Myocyte (in vitro differentiated cells): ENCODE results near the gene SLC25A11. TPM values are rescaled to one million over a fixed set of nuclear protein-coding genes. Genes with fewer than 3 reads are reported as not detected.
A peak's percentile ranks its signal among the peaks of the same experiment; 100 is the strongest.

Experiments
- DNase-seq: peaks from one replicate; pipeline ENCODE4 v3.0.0-alpha.2; 2012; ENCODE audit warnings: low read depth
- polyA plus RNA-seq: library from polyadenylated mRNA; unstranded; fragments of >200 nt; gene quantifications from one replicate; pipeline ENCODE4 v1.2.1, GENCODE V29; 2012; ENCODE audit warnings: missing spikeins
- total RNA-seq: library from RNA; depleted of rRNA; stranded (reverse); fragments of >200 nt; gene quantifications from 2 replicates; pipeline ENCODE4 v1.2.3, GENCODE V29; 2014

SLC25A11 gene
- total RNA-seq = 87.4 and 100 TPM in 2 replicates
- 98.8 TPM for polyA plus RNA-seq

- DNase-seq = peak; percentile 99
These were observed at the start of gene SLC25A11, which contains the start of gene RNF167 for GRCh38 chr17:4939796-4940554. SLC25A11 (minus strand) TSS chr17:4940046; CDS start chr17:4939910, 136 bp downstream. RNF167 (plus strand) TSS chr17:4940268; CDS start chr17:4940910, 642 bp downstream.

- DNase-seq = peak; percentile 62
These were observed 48.1 kb upstream of the SLC25A11 start for GRCh38 chr17:4987767-4988567.

- DNase-seq = peak; percentile 89
These were observed 47.3 kb upstream of the SLC25A11 start, which contains the start of gene CAMTA2 for GRCh38 chr17:4986951-4987766. CAMTA2 (minus strand) TSS chr17:4987675; CDS start chr17:4986222, 1,453 bp downstream.

- DNase-seq = no peak
These were observed 46.6 kb upstream of the SLC25A11 start for GRCh38 chr17:4986403-4986802.

- no peak for DNase-seq
These were observed 42.5 kb upstream of the SLC25A11 start for GRCh38 chr17:4982305-4982704.

- peak; percentile 69 for DNase-seq
These were observed 40.9 kb upstream of the SLC25A11 start for GRCh38 chr17:4980644-4981216.

GRCh38 chr17:4978726-4979125, 38.9 kb upstream of the SLC25A11 start:
- no peak for DNase-seq

GRCh38 chr17:4974115-4974670, 34.3 kb upstream of the SLC25A11 start:
- DNase-seq = peak; percentile 85

GRCh38 chr17:4973256-4974114, 33.6 kb upstream of the SLC25A11 start:
- no peak for DNase-seq

- no peak for DNase-seq
These were observed 32.9 kb upstream of the SLC25A11 start for GRCh38 chr17:4972752-4973151.

- DNase-seq = no peak
These were observed 32.5 kb upstream of the SLC25A11 start for GRCh38 chr17:4972322-4972721.

GRCh38 chr17:4971826-4972225, 32.0 kb upstream of the SLC25A11 start:
- no peak for DNase-seq

- DNase-seq = no peak
These were observed 30.4 kb upstream of the SLC25A11 start for GRCh38 chr17:4970273-4970672.

- peak; percentile 36 for DNase-seq
These were observed 29.8 kb upstream of the SLC25A11 start for GRCh38 chr17:4969551-4970173.

GRCh38 chr17:4969047-4969550, 29.3 kb upstream of the SLC25A11 start:
- peak; percentile 86 for DNase-seq

GRCh38 chr17:4968486-4969046, 28.7 kb upstream of the SLC25A11 start:
- peak; percentile 44 for DNase-seq

GRCh38 chr17:4967539-4968485, 28.0 kb upstream of the SLC25A11 start, which contains the start of gene SPAG7:
SPAG7 (minus strand) TSS chr17:4967817; CDS start chr17:4967804, 13 bp downstream.
- peak; percentile 96 for DNase-seq
